Fibroblast of lung (primary cell): ENCODE data around the gene PTPRA. TPM values are rescaled to one million over a fixed set of nuclear protein-coding genes. Genes with fewer than 3 reads are reported as not detected.

Experiments used
- DNase-seq, 2 donors: peaks; one replicate each; pipeline versions ENCODE4 v3.0.0 to v3.0.0-alpha.2; 2010; ENCODE audit warnings: low read depth in 2 of 2
- H2AFZ ChIP-seq: 2 replicates; pipeline ENCODE4 v1.5.1; 2012; ENCODE audit warnings: low read length, control low read depth, inconsistent platforms
- H3K27ac ChIP-seq: 2 replicates; pipeline ENCODE4 v1.5.1; 2011; ENCODE audit warnings: low read length, control low read depth; ENCODE audit not compliant: insufficient read depth
- H3K27me3 ChIP-seq: 2 replicates; pipeline ENCODE4 v1.5.1; 2011; ENCODE audit warnings: mild to moderate bottlenecking, low read length; ENCODE audit not compliant: control insufficient read depth, insufficient read depth
- H3K36me3 ChIP-seq: 2 replicates; pipeline ENCODE4 v1.5.1; 2011; ENCODE audit warnings: low read length; ENCODE audit not compliant: control insufficient read depth, insufficient read depth
- H3K4me1 ChIP-seq: 2 replicates; pipeline ENCODE4 v1.5.1; 2011; ENCODE audit warnings: low read length; ENCODE audit not compliant: control insufficient read depth, insufficient read depth; ENCODE audit errors: extremely low read depth
- H3K4me2 ChIP-seq: 2 replicates; pipeline ENCODE4 v1.5.1; 2011; ENCODE audit warnings: low read length, control low read depth; ENCODE audit not compliant: insufficient read depth; ENCODE audit errors: extremely low read depth
- H3K4me3 ChIP-seq, 4 experiments: fragments of 200-600 bp in 1 of 4; sonication (generic) in 1 of 4; replicated peaks in 1 of 4; 2 replicates each; pipeline ENCODE4 v1.5.1; 2011 to 2016; ENCODE audit warnings: low read length in 4 of 4, low read depth in 3 of 4, mild to moderate bottlenecking in 3 of 4, control low read depth in 2 of 4, inconsistent platforms in 1 of 4, mixed read lengths in 1 of 4; ENCODE audit not compliant: insufficient read depth in 1 of 4; ENCODE audit errors: control extremely low read depth in 1 of 4
- H3K79me2 ChIP-seq: 2 replicates; pipeline ENCODE4 v1.5.1; 2012; ENCODE audit warnings: mild to moderate bottlenecking, low read length, inconsistent platforms; ENCODE audit not compliant: control insufficient read depth, insufficient read depth
- H3K9ac ChIP-seq: 2 replicates; pipeline ENCODE4 v1.5.1; 2011; ENCODE audit warnings: mild to moderate bottlenecking, low read length, control low read depth; ENCODE audit not compliant: insufficient read depth
- H3K9me3 ChIP-seq: 2 replicates; pipeline ENCODE4 v1.5.1; 2012; ENCODE audit warnings: low read depth, low read length; ENCODE audit not compliant: control insufficient read depth, insufficient read depth
- H4K20me1 ChIP-seq: 2 replicates; pipeline ENCODE4 v1.5.1; 2011; ENCODE audit warnings: low read length; ENCODE audit not compliant: control insufficient read depth, insufficient read depth; ENCODE audit errors: extremely low read depth
- CTCF ChIP-seq, 2 donors: IDR thresholded peaks in 1 of 2; conservative IDR thresholded peaks in 1 of 2; 1 replicate in 1 of 2; 2 replicates in 1 of 2; pipeline ENCODE4 v1.5.1; 2011 to 2012; ENCODE audit warnings: low read length in 2 of 2, control low read depth in 1 of 2, inconsistent platforms in 1 of 2, low read depth in 1 of 2, mild to moderate bottlenecking in 1 of 2
- EZH2 ChIP-seq: IDR thresholded peaks from 2 replicates; pipeline ENCODE4 v1.5.1; 2012; ENCODE audit warnings: low read length, control low read depth, mild to moderate bottlenecking; ENCODE audit errors: missing control alignments
- polyA plus RNA-seq, 2 donors: library from polyadenylated mRNA; depleted of rRNA in 1 of 2; stranded (reverse) in 1 of 2; unstranded in 1 of 2; fragments of >200 nt; gene quantifications; 2 replicates each; pipeline ENCODE4 v1.2.1, GENCODE V29; 2011 to 2012; ENCODE audit warnings: missing spikeins in 1 of 2
- total RNA-seq: library from RNA; depleted of rRNA; stranded (reverse); fragments of >200 nt; gene quantifications from 2 replicates; pipeline ENCODE4 v1.2.1, GENCODE V29; 2014

The PTPRA gene
- total and polyA plus RNA-seq, 2 donors (not counting 1 experiment from before 2014, with no cell fraction given) = 27.9 to 127 TPM

DNA sequence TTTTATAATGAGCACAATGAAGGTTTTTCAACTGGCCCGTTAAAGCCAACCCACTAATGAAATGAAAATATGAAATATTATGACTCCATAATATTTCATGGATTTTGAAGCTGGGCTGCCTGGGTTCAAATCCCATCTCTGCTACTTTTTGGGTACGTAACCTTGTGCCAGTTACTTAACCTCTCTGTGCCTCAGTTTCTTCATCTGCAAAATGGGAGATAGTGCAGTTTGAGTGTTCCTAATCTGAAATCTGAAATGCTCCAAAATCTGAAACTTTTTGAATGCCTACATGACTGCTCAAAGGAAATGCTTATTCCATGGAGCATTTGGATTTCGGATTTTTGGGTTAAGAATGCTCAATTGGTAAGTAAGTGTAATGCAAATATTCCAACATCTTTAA lies 29.5 kb downstream of the PTPRA start:
- Histone ChIP-seq H3K4me1 (no peaks in the 10 kb centered on the region), H3K9ac (no peak overlapping the region), H3K9me3 (no peaks in the 10 kb centered on the region), H3K79me2 (peaks cover 3% of the 10 kb centered on the region), H2AFZ (no peak overlapping the region), H4K20me1 (no peaks in the 10 kb centered on the region), H3K27me3 (no peaks in the 10 kb centered on the region), H3K4me2 (no peak overlapping the region), H3K4me3 (no peak overlapping the region), H3K27ac (no peak overlapping the region), H3K36me3 (no peaks in the 10 kb centered on the region)
- no peak for DNase-seq
- no peak for TF ChIP-seq CTCF (conservative IDR thresholded peaks at IDR 0.05 in 1 of 2, IDR thresholded peaks at IDR 0.05 in 1 of 2; ENCODE audit: low read depth in 1 of 2, low read length in 2 of 2)
- TF ChIP-seq EZH2 = no peak

- peaks cover 3% of the 10 kb centered on the region for H3K79me2 ChIP-seq
- H3K27ac ChIP-seq = no peak overlapping the region
These were observed 30.4 kb downstream of the PTPRA start for GRCh38 chr20:2903686-2904085.

GRCh38 chr20:2907519-2907918 lies 34.2 kb downstream of the PTPRA start:
- H3K9ac ChIP-seq = no peak overlapping the region
- no peaks in the 10 kb centered on the region for H3K4me1 ChIP-seq
- no peaks in the 10 kb centered on the region for H4K20me1 ChIP-seq
- peak; percentile 11 to 17 for DNase-seq
- no peaks in the 10 kb centered on the region for H3K36me3 ChIP-seq
- H3K79me2 ChIP-seq = peaks cover 3% of the 10 kb centered on the region
- no peak overlapping the region for H2AFZ ChIP-seq
- TF ChIP-seq CTCF (conservative IDR thresholded peaks at IDR 0.05 in 1 of 2, IDR thresholded peaks at IDR 0.05 in 1 of 2; ENCODE audit: low read depth in 1 of 2, low read length in 2 of 2) (no peak), EZH2 (no peak)
- H3K4me3 ChIP-seq = no peak overlapping the region
- H3K9me3 ChIP-seq = no peaks in the 10 kb centered on the region
- H3K4me2 ChIP-seq = no peak overlapping the region
- H3K27me3 ChIP-seq = no peaks in the 10 kb centered on the region
- no peak overlapping the region for H3K27ac ChIP-seq

More at GRCh38 chr20:2903686-2904085, 30.4 kb downstream of the PTPRA start:
- Histone ChIP-seq H3K4me2 (no peak overlapping the region), H3K4me3 (no peak overlapping the region), H3K36me3 (no peaks in the 10 kb centered on the region), H3K9me3 (no peaks in the 10 kb centered on the region), H4K20me1 (no peaks in the 10 kb centered on the region), H3K27me3 (no peaks in the 10 kb centered on the region), H3K4me1 (no peaks in the 10 kb centered on the region), H3K9ac (no peak overlapping the region), H2AFZ (no peak overlapping the region)
- TF ChIP-seq CTCF (conservative IDR thresholded peaks at IDR 0.05 in 1 of 2, IDR thresholded peaks at IDR 0.05 in 1 of 2; ENCODE audit: low read depth in 1 of 2, low read length in 2 of 2) = no peak
- no peak for TF ChIP-seq EZH2
- DNase-seq = no peak
